ENCODE measurements around the gene NDUFB10.

Gene NDUFB10

GRCh38 chr16:1978476-1979120, 19.3 kb downstream of the NDUFB10 start:
- H3K4me1 ChIP-seq = peaks cover 7 to 40% (median 17%) of the 10 kb centered on the region in 4 donors
- H3K9me3 ChIP-seq = no peaks in the 10 kb centered on the region
- intact Hi-C loops (cut with DNase I; ENCODE audit: low total_unique reads) = no loop called here
- H3K27ac ChIP-seq = no peak overlapping the region
- no peak for TF ChIP-seq CTCF (IDR thresholded peaks at IDR 0.05)
- H3K36me3 ChIP-seq = peaks cover 50 to 55% (median 52%) of the 10 kb centered on the region in 3 donors
- peaks cover 0 to 83% of the 10 kb centered on the region in 2 donors for H3K27me3 ChIP-seq
- no peak overlapping the region for H3K4me3 ChIP-seq
- DNase-seq = no peak

GRCh38 chr16:1979271-1980029, 20.1 kb downstream of the NDUFB10 start:
- intact Hi-C loops (cut with DNase I; ENCODE audit: low total_unique reads) = no loop called here
- TF ChIP-seq CTCF (IDR thresholded peaks at IDR 0.05) = no peak
- Histone ChIP-seq H3K4me3 (no peak overlapping the region), H3K4me1 (peaks cover 6 to 37% (median 16%) of the 10 kb centered on the region in 4 donors), H3K36me3 (peaks cover 43 to 49% (median 46%) of the 10 kb centered on the region in 3 donors), H3K9me3 (no peaks in the 10 kb centered on the region), H3K27ac (no peak overlapping the region), H3K27me3 (peaks cover 0 to 74% of the 10 kb centered on the region in 2 donors)
- DNase-seq = no peak

DNA sequence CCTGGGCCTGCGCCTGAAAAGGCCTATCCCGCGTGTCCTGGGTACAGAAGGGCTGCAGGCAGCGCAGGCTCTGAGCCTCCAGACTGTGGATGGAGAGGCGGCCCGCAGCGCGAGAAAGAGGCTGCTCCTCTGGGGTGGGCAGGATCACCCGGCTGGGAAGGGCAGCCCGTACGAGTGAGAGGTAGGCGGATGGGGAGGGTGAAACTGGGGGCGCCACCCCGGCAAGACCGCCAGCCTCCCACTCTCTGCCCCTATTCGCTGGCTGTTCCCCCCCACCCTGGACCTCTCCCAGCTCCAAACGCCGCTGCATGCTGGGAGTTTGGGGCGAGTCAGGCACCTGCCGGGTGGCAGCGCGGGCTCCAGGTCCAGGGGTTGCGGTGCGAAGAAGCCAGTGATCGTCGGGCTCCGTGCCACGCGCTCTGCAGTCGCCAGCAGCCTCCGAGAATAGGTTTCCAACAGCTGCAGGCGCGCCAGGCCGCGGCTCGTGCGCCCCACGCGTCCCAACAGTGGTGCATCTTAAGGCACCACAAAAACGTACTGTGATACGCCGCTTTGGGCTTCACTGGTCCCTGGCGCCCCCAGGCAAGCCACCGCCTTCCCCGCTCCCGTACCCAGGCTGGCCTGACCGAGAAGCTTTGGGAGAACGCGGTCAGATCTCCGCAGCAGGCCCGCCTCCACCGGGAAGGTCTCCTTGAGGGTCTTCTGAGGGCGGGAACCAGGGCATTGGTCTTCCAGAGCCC, 20.9 kb downstream of the NDUFB10 start:
- Histone ChIP-seq H3K4me3 (no peak overlapping the region), H3K27ac (no peak overlapping the region)
- no peak for DNase-seq

DNA sequence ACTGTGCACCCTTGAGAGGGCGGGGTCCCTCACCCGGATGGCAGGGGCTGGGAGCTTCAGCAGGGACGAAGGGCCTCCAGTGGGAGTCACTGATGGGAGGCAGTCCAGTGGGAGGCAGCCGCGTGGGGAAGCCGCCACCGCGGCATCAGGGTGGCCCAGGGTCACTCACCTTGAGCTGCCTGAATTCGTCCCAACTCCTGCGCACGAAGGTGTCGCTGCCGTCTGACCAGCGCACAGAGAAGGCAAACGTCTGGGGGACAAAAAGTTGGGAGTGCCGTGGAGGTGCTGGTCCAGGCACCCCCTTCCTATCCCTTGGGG, 21.4 kb downstream of the NDUFB10 start:
- peaks cover 0 to 62% of the 10 kb centered on the region in 2 donors for H3K27me3 ChIP-seq
- intact Hi-C loops (cut with DNase I; ENCODE audit: low total_unique reads) = no loop called here
- H3K9me3 ChIP-seq = no peaks in the 10 kb centered on the region
- H3K4me3 ChIP-seq = no peak overlapping the region
- no peak for DNase-seq
- peaks cover 32 to 38% (median 36%) of the 10 kb centered on the region in 3 donors for H3K36me3 ChIP-seq
- H3K27ac ChIP-seq = no peak overlapping the region
- TF ChIP-seq CTCF (IDR thresholded peaks at IDR 0.05) = no peak
- H3K4me1 ChIP-seq = peaks cover 8 to 50% (median 26%) of the 10 kb centered on the region in 4 donors

More for the DNA sequence above, 20.9 kb downstream of the NDUFB10 start:
- no peak for TF ChIP-seq CTCF (IDR thresholded peaks at IDR 0.05)
- intact Hi-C loops (cut with DNase I; ENCODE audit: low total_unique reads) = no loop called here
- Histone ChIP-seq H3K9me3 (no peaks in the 10 kb centered on the region), H3K27me3 (peaks cover 0 to 67% of the 10 kb centered on the region in 2 donors), H3K4me1 (peaks cover 8 to 45% (median 23%) of the 10 kb centered on the region in 4 donors), H3K36me3 (peaks cover 35 to 41% (median 39%) of the 10 kb centered on the region in 3 donors)

DNA sequence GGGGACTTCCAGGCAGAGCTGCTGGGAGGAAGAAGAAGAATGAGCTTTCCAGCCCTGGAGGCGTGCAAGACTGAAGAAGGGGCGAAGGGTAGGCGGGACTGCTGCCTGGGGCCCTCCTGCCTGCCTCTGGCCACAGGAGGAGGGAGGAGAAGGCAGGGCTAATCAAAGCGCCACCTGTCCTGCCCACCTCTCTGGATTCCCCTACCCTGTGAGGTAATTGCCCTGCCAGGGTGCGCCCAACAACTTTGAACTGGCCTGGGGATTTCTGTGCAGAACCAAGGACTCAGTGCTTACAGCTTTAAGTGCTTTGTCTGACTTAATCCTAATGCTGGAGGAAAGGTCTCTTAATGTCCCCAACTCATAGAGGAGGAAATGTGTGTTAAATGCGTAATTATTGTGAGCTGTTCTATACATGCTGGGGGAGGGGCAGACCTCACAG, 22.1 kb downstream of the NDUFB10 start, which contains the start of gene NOXO1:
Gene NOXO1 (minus strand): TSS at position 72 of the 439 bp plus-strand sequence. CDS start 290 bp downstream, outside the sequence.
- no peaks in the 10 kb centered on the region for H3K9me3 ChIP-seq
- no peak within 1 kb of the TSS for H3K4me3 ChIP-seq
- H3K4me1 ChIP-seq = peaks cover 8 to 52% (median 26%) of the 10 kb centered on the region in 4 donors
- H3K27ac ChIP-seq = no peak within 1 kb of the TSS
- intact Hi-C loops (cut with DNase I; ENCODE audit: low total_unique reads) = no loop called here
- DNase-seq = no peak
- peaks cover 32 to 38% (median 35%) of the 10 kb centered on the region in 3 donors for H3K36me3 ChIP-seq
- H3K27me3 ChIP-seq = peaks cover 0 to 55% of the 10 kb centered on the region in 2 donors
- no peak for TF ChIP-seq CTCF (IDR thresholded peaks at IDR 0.05)

Data from tibial artery (tissue), 4 donors.